Esophagus squamous epithelium (tissue), 5 donors: Measurements from ENCODE around the gene PUM1. TPM values are rescaled to one million over a fixed set of nuclear protein-coding genes. Genes with fewer than 3 reads are reported as not detected.

Source experiments
- DNase-seq: peaks from one replicate; lab custom pipeline; 2025; lab: John Stamatoyannopoulos, UW
- H3K27ac ChIP-seq, 4 donors: fragments of 200-600 bp; sonication (generic); one replicate each; pipeline ENCODE4 v1.5.1; 2016 to 2019; ENCODE audit warnings: mild to moderate bottlenecking in 1 of 4
- H3K27me3 ChIP-seq, 4 donors: fragments of 200-600 bp; sonication (generic); 1 replicate in 3 of 4; 2 replicates in 1 of 4; pipeline versions ENCODE4 v1.5.1 to v1.6.0; 2017 to 2021; ENCODE audit warnings: antibody characterized with exemption in 1 of 4
- H3K36me3 ChIP-seq, 3 donors: fragments of 200-600 bp; sonication (generic); one replicate each; pipeline ENCODE4 v1.5.1; 2016 to 2019
- H3K4me1 ChIP-seq, 3 donors: fragments of 200-600 bp; sonication (generic); one replicate each; pipeline ENCODE4 v1.5.1; 2017 to 2019
- H3K4me3 ChIP-seq, 4 donors: fragments of 200-600 bp; sonication (generic); 1 replicate in 3 of 4; 2 replicates in 1 of 4; pipeline ENCODE4 v1.5.1; 2016 to 2019; ENCODE audit warnings: mild to moderate bottlenecking in 2 of 4, moderate library complexity in 1 of 4
- H3K9me3 ChIP-seq, 3 donors: fragments of 200-600 bp; sonication (generic); one replicate each; pipeline ENCODE4 v1.5.1; 2016 to 2019
- CTCF ChIP-seq, 6 experiments: fragments of 450-650 bp in 4 of 6; fragments of 200-600 bp in 2 of 6; sonication (generic) in 2 of 6; IDR thresholded peaks; one replicate each; pipeline ENCODE4 v1.5.1; 2016 to 2019; ENCODE audit warnings: antibody characterized with exemption in 6 of 6, mild to moderate bottlenecking in 4 of 6, moderate library complexity in 4 of 6
- POLR2A ChIP-seq, 4 donors: fragments of 450-650 bp; IDR thresholded peaks; one replicate each; pipeline ENCODE4 v1.6.1; 2017; ENCODE audit warnings: antibody characterized with exemption in 4 of 4, mild to moderate bottlenecking in 4 of 4, moderate library complexity in 3 of 4
- WGBS, 2 donors: methylation state at CpG; one replicate each; pipeline ENCODE4 v1.1.5; 2018; 5-methylcytosine and 5-hydroxymethylcytosine counted together
- intact Hi-C: fragments of 100-400 bp; cut with DNase I; formaldehyde crosslinking; loops from one replicate; pipeline ENCODE4 v1.15.0; 2022
- total RNA-seq, 4 donors: library from RNA; depleted of rRNA; stranded (reverse); fragments of >200 nt; gene quantifications; one replicate each; pipeline ENCODE4 v1.1.0, GENCODE V29; 2016
- donor health status: DM: yes; HTN: yes; CAD: no.

The PUM1 gene
- total RNA-seq, 4 donors from 2014 or later = 41.6 to 88.1 (median 53.9) TPM

GRCh38 chr1:31036749-31037500, 28.6 kb downstream of the PUM1 start:
- no peak for TF ChIP-seq CTCF (IDR thresholded peaks at IDR 0.05)
- TF ChIP-seq POLR2A (IDR thresholded peaks at IDR 0.05) = no peak

GRCh38 chr1:31033598-31033997, 31.9 kb downstream of the PUM1 start:
- H3K36me3 ChIP-seq = peaks cover 0 to 23% (median 0%) of the 10 kb centered on the region in 3 donors
- H3K4me3 ChIP-seq = no peak overlapping the region
- H3K27ac ChIP-seq = peak overlapping the region in 2 of 4 donors; percentile 30 to 50
- DNase-seq = no peak
- TF ChIP-seq CTCF (IDR thresholded peaks at IDR 0.05) = no peak
- TF ChIP-seq POLR2A (IDR thresholded peaks at IDR 0.05) = no peak
- H3K4me1 ChIP-seq = peaks cover 4 to 94% (median 14%) of the 10 kb centered on the region in 3 donors
- WGBS, 2 donors = 56 to 59% methylated on average over 4 to 5 of the region's 5 CpGs
- no peaks in the 10 kb centered on the region for H3K27me3 ChIP-seq
- H3K9me3 ChIP-seq = no peaks in the 10 kb centered on the region
- intact Hi-C loops = no loop called here

More at GRCh38 chr1:31036749-31037500, 28.6 kb downstream of the PUM1 start:
- 80 to 85% methylated on average over 8 of the region's 8 CpGs for WGBS, 2 donors
- H3K4me1 ChIP-seq = peaks cover 4 to 88% (median 12%) of the 10 kb centered on the region in 3 donors
- no peak for DNase-seq
- H3K27me3 ChIP-seq = no peaks in the 10 kb centered on the region
- H3K4me3 ChIP-seq = no peak overlapping the region
- H3K9me3 ChIP-seq = no peaks in the 10 kb centered on the region
- no peak overlapping the region for H3K27ac ChIP-seq
- H3K36me3 ChIP-seq = peaks cover 0 to 30% (median 0%) of the 10 kb centered on the region in 3 donors
- intact Hi-C loops = no loop called here

- Histone ChIP-seq H3K36me3 (peaks cover 0 to 30% (median 0%) of the 10 kb centered on the region in 3 donors), H3K4me1 (peaks cover 4 to 98% (median 21%) of the 10 kb centered on the region in 3 donors), H3K27me3 (no peaks in the 10 kb centered on the region), H3K27ac (no peak overlapping the region), H3K4me3 (no peak overlapping the region), H3K9me3 (no peaks in the 10 kb centered on the region)
- TF ChIP-seq CTCF (IDR thresholded peaks at IDR 0.05) = no peak
- TF ChIP-seq POLR2A (IDR thresholded peaks at IDR 0.05) = no peak
- intact Hi-C loops = no loop called here
- no peak for DNase-seq
- WGBS, 2 donors = 89 to 100% methylated on average over 1 of the region's 1 CpG
These were observed 33.3 kb downstream of the PUM1 start for GRCh38 chr1:31032266-31032665.

- intact Hi-C loops = no loop called here
- H3K4me1 ChIP-seq = peaks cover 4 to 97% (median 21%) of the 10 kb centered on the region in 3 donors
- TF ChIP-seq POLR2A (IDR thresholded peaks at IDR 0.05) = no peak
- no peak for TF ChIP-seq CTCF (IDR thresholded peaks at IDR 0.05)
- H3K36me3 ChIP-seq = peaks cover 0 to 26% (median 0%) of the 10 kb centered on the region in 3 donors
- H3K9me3 ChIP-seq = no peaks in the 10 kb centered on the region
- WGBS, 2 donors = 77 to 78% methylated on average over 5 of the region's 5 CpGs
- no peak overlapping the region for H3K27ac ChIP-seq
- no peak overlapping the region for H3K4me3 ChIP-seq
- DNase-seq = no peak
- no peaks in the 10 kb centered on the region for H3K27me3 ChIP-seq
These were observed 34.0 kb downstream of the PUM1 start for GRCh38 chr1:31031330-31032143.

GRCh38 chr1:31029026-31029425, 36.5 kb downstream of the PUM1 start:
- TF ChIP-seq CTCF (IDR thresholded peaks at IDR 0.05) (no peak), POLR2A (IDR thresholded peaks at IDR 0.05) (no peak)
- peaks cover 4 to 96% (median 22%) of the 10 kb centered on the region in 3 donors for H3K4me1 ChIP-seq
- intact Hi-C loops = no loop called here

More at GRCh38 chr1:31029026-31029425, 36.5 kb downstream of the PUM1 start:
- no peak overlapping the region for H3K27ac ChIP-seq
- no peak overlapping the region for H3K4me3 ChIP-seq
- H3K27me3 ChIP-seq = no peaks in the 10 kb centered on the region
- DNase-seq = no peak
- peaks cover 0 to 29% (median 0%) of the 10 kb centered on the region in 3 donors for H3K36me3 ChIP-seq
- no peaks in the 10 kb centered on the region for H3K9me3 ChIP-seq
